HL-60/S4 treated with retinoic acid at 250 ng/mL for 4 days and 3 days (cell line): ENCODE results near the gene CDKAL1.

Experiments used
- in situ Hi-C: fragments of 300-500 bp; cut with MboI; formaldehyde crosslinking; loops from 2 replicates; pipeline ENCODE4 v1.7.0; 2022; ENCODE audit warnings: low sequenced_read_pairs

The CDKAL1 gene

GRCh38 chr6:20548264-20548663 lies 14.0 kb downstream of the CDKAL1 start:
- in situ Hi-C loops, result loop anchor here (25.0 kb wide), 1 partner anchor 461 kb away; no protein-coding TSS in a partner anchor

DNA sequence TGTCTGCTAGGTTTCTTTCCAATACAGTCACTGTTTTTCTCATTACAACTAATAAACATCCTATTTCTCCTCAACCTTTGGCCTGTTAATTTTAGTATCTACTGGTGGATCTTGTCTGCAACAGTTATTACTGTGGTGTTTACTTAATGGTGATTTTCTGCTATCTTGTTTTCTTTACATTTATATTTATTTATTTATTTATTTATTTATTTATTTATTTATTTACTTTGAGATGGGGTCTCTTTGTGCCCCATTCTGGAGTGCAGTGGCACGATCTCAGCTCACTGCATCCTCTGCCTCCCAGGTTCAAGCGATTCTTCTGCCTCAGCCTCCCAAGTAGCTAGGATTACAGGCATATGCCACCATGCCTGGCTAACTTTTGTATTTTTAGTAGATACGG lies 15.1 kb downstream of the CDKAL1 start:
- in situ Hi-C loops, result loop anchor here (25.0 kb wide), 1 partner anchor 462 kb away; no protein-coding TSS in a partner anchor

DNA sequence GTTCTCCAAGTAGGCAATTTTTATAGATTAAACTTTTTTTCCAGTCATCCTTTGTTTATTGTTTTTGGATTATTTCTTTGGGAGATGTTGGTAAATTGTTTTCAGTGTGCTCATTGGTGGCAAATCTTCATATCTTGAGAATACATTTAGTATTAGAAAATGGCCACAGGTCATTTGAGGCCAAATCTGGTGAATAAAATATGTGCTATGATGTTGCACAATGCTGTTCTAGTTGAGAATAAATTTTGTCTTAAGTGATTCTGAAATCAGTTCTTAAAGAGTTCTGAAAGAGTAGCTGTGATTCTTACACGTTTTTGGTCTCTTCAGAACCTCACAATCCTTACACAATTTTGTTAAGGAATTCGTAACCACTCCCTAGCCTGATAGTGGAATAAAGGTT lies 20.1 kb downstream of the CDKAL1 start:
- in situ Hi-C loops, result loop anchor here (25.0 kb wide), 1 partner anchor 1033 kb away; the partner anchor contains the start of gene SOX4

GRCh38 chr6:20554817-20555216 lies 20.6 kb downstream of the CDKAL1 start:
- in situ Hi-C loops, result loop anchor here (25.0 kb wide), 1 partner anchor 1032 kb away; the partner anchor contains the start of gene SOX4

GRCh38 chr6:20559924-20560551 lies 25.8 kb downstream of the CDKAL1 start:
- in situ Hi-C loops, result loop anchor here (25.0 kb wide), 1 partner anchor 1027 kb away; the partner anchor contains the start of gene SOX4

GRCh38 chr6:20563377-20563776 lies 29.1 kb downstream of the CDKAL1 start:
- in situ Hi-C loops, result loop anchor here (25.0 kb wide), 1 partner anchor 1024 kb away; the partner anchor contains the start of gene SOX4

DNA sequence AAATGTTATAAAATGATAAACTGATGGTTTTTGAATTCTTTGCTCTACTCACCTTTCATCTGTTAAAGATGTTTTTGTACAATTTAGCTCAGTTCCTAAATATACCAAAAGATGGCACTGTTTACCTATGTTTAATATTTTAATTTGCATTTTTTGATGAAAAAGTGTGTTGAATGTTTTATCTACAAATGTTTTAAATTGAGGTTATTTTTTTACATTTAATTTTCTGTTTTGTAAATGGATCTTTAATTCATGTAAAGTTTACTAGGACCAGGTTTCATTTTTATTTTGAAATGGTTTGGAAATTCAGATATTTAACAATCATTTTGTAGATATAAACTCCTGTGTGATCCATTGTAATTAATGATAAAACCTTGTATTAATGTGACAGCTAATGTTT lies 30.0 kb downstream of the CDKAL1 start:
- in situ Hi-C loops, result loop anchor here (25.0 kb wide), 1 partner anchor 1023 kb away; the partner anchor contains the start of gene SOX4

DNA sequence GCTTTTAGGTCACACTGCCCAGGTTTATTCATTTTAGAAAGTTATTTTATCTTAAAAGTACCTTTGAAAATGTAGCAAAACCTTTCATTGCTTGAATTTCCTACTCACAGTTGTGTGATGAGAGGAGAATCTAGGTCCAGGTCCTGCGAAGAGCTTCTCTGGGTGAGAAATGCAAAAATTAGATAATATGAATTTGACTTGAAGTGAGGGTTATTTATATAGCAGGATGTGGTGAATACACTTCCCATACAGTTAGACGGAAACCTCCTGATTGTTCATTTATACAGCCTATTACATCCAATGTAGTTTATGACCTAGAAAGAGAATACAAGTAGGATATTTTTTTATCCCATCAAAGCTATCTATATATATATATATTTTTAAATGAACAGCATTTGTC lies 30.5 kb downstream of the CDKAL1 start:
- in situ Hi-C loops, result loop anchor here (25.0 kb wide), 1 partner anchor 1023 kb away; the partner anchor contains the start of gene SOX4

GRCh38 chr6:20565342-20565741 lies 31.1 kb downstream of the CDKAL1 start:
- in situ Hi-C loops, result loop anchor here (25.0 kb wide), 1 partner anchor 1022 kb away; the partner anchor contains the start of gene SOX4

GRCh38 chr6:20566109-20566508 lies 31.9 kb downstream of the CDKAL1 start:
- in situ Hi-C loops, result loop anchor here (25.0 kb wide), 1 partner anchor 1021 kb away; the partner anchor contains the start of gene SOX4

DNA sequence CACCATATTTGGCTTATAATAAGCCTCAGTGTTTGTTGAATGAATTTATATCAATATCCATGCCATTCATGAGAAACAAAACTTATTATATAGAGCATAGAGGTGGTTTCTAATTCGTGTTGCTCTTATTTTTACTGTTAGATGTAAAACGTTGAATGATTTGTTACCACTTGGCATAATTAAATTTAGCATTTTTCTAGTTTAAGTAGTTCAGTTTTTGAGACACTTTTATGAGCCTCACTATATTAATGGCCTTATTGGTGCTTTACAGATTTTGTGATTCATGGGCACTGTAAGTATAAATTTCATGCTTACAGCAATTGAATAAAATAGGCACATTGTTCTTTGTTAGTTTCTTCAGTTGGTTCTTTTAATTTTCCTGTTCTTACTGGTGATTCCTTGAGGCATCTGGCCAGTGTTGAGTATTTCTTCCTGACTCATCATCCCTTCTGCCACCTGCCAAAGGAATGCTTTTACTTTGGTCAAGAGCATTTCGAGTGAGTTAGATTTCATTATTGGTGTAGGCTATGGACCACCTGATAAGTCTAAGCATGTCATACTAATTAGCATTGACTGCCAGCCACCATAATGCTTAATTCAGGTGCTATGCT lies 34.8 kb downstream of the CDKAL1 start:
- in situ Hi-C loops, result loop anchor here (25.0 kb wide), 1 partner anchor 1018 kb away; the partner anchor contains the start of gene SOX4

GRCh38 chr6:20571261-20571660 lies 37.0 kb downstream of the CDKAL1 start:
- in situ Hi-C loops, result loop anchor here (25.0 kb wide), 1 partner anchor 1016 kb away; the partner anchor contains the start of gene SOX4

GRCh38 chr6:20572288-20572687 lies 38.0 kb downstream of the CDKAL1 start:
- in situ Hi-C loops, result loop anchor here (25.0 kb wide), 1 partner anchor 1015 kb away; the partner anchor contains the start of gene SOX4

DNA sequence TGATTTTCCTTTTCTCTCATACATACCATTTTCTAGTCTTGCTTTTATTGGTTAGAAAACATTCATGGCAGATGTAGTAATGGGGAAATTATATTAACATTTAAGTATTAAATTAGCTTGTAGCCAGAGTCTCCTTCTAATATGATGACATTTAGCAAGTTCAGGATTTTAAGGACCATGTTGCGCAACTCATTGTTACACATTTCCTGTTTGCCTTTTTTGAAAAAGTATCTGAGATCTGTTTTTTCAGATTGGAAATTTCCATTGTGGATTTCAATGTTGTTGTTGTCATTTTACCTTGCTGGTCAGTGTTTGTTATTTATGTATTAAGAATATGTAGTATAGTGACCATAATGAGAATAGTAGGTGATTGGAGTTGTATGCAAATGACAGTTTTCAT lies 38.7 kb downstream of the CDKAL1 start:
- in situ Hi-C loops, result loop anchor here (25.0 kb wide), 1 partner anchor 1014 kb away; the partner anchor contains the start of gene SOX4

DNA sequence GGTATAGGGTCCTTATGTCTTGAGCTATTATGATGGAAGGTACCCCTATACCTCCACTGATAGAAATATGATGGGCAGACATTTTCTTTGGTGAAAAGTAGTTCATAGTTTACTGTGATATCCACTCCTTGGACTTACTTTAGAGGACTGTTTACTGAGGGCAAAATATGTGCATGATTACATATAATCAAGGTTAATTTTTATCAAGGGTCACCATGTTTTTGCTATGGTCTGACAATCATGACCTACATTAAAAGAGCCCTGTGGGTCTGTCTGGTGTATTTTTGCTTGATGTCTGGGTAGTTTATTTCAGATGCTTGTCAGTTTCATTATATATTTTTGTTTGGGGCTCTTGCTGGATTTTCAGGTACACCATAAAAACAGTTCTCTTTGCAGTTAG lies 40.1 kb downstream of the CDKAL1 start:
- in situ Hi-C loops, result loop anchor here (25.0 kb wide), 1 partner anchor 1013 kb away; the partner anchor contains the start of gene SOX4

- in situ Hi-C loops, result no loop called here
These were observed 40.9 kb downstream of the CDKAL1 start for GRCh38 chr6:20575125-20575524.

DNA sequence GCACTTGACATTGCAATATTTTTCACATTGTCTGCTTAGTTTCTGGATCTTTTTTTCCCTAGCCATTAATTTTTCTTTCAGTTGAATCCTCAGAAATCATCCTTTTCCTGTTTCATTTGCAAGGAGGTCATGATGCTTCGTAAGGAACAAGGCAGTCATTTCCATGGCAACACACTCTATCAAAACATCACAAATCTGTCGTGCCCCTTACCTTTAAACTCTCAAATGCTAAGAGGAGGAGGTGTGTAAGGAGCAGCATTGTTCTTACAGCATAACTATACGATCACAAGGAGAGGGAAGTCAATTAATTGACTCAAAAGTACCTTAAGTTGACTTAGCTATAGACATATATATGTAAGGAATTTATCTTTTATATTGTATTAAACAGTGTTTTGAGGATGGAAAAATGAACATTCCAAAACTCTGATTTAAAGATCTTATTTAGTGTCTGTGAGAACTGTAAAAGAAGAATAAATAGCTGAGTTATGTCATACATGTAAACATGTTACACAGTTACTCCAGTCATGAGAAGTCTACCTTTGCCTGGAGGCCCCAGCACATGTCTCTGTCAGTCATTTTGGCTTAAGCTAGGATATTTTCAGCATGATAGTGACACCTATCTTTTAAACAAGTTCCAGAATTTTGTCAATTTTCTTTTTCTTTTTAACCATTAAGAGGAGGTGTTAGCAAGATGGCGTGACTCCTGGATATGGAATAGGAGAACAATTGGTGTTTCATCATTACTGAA lies 41.6 kb downstream of the CDKAL1 start:
- in situ Hi-C loops, result no loop called here

DNA sequence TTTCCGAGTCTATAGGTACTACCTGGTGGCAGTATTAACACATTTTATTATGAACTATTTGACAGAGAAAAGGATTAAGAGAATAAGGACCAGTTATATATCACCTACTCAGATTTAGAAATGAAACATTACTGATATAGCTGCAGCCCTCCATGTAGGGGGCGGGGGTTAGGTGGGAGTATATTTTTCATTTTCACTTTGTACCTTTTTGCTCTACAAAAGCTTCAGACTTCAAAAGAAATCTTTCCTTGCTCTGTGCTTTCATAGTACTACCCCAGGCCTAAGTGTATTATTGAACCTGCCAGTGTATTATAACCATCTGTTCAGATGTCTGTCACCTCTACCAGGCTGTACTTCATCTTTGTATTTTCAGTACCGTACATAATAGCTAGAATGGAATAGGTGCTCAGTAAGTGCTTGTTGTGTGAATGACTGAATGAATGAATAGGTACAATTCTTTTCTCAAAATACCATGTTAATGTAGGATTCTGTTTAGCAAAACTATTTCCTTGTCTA lies 43.0 kb downstream of the CDKAL1 start:
- in situ Hi-C loops, result no loop called here

- in situ Hi-C loops, result no loop called here
These were observed 46.8 kb downstream of the CDKAL1 start for GRCh38 chr6:20581070-20581469.

GRCh38 chr6:20582586-20583443 lies 48.6 kb downstream of the CDKAL1 start:
- in situ Hi-C loops, result no loop called here
